RWPE2 (cell line): ENCODE measurements around the gene NUDT2.
A peak's percentile ranks its signal among the peaks of the same experiment; 100 is the strongest.

ENCODE experiments used
- ATAC-seq: fragments of 200-7000 bp; cut with Tn5 transposase; 3 replicates; pipeline ENCODE4 v1.9.1; 2021; ENCODE audit warnings: low read depth
- DNase-seq: peaks from one replicate; pipeline ENCODE4 v3.0.0-alpha.2; 2020; ENCODE audit warnings: low spot score
- H3K27ac ChIP-seq: fragments of 450-650 bp; 2 replicates; pipeline ENCODE4 v1.5.1; 2017; ENCODE audit warnings: mild to moderate bottlenecking; ENCODE audit not compliant: poor library complexity, severe bottlenecking
- H3K27me3 ChIP-seq: fragments of 250-450 bp; sonication (Bioruptor Pico); 2 replicates; pipeline ENCODE4 v1.5.1; 2021; ENCODE audit warnings: mild to moderate bottlenecking, moderate library complexity; ENCODE audit not compliant: insufficient read depth, poor library complexity, severe bottlenecking
- H3K36me3 ChIP-seq: fragments of 250-450 bp; sonication (Bioruptor Pico); 2 replicates; pipeline ENCODE4 v1.5.1; 2020; ENCODE audit warnings: low read depth, mild to moderate bottlenecking, moderate library complexity
- H3K4me1 ChIP-seq: fragments of 250-450 bp; sonication (Bioruptor Pico); 2 replicates; pipeline ENCODE4 v1.5.1; 2021; ENCODE audit warnings: mild to moderate bottlenecking, moderate library complexity; ENCODE audit not compliant: insufficient read depth, poor library complexity, severe bottlenecking
- H3K4me3 ChIP-seq: fragments of 250-450 bp; sonication (Bioruptor Pico); 2 replicates; pipeline ENCODE4 v1.5.1; 2021; ENCODE audit warnings: mild to moderate bottlenecking, moderate library complexity; ENCODE audit not compliant: severe bottlenecking
- H3K9me3 ChIP-seq: fragments of 250-450 bp; sonication (Bioruptor Pico); 2 replicates; pipeline ENCODE4 v1.5.1; 2021; ENCODE audit warnings: mild to moderate bottlenecking, moderate library complexity; ENCODE audit not compliant: severe bottlenecking
- TF ChIP-seq, protein P1 (sequence below): fragments of 450-650 bp; IDR thresholded peaks from one replicate; pipeline ENCODE4 v1.5.1; 2017; ENCODE audit warnings: mild to moderate bottlenecking, moderate library complexity; ENCODE audit not compliant: poor library complexity, severe bottlenecking

NUDT2 gene

DNA sequence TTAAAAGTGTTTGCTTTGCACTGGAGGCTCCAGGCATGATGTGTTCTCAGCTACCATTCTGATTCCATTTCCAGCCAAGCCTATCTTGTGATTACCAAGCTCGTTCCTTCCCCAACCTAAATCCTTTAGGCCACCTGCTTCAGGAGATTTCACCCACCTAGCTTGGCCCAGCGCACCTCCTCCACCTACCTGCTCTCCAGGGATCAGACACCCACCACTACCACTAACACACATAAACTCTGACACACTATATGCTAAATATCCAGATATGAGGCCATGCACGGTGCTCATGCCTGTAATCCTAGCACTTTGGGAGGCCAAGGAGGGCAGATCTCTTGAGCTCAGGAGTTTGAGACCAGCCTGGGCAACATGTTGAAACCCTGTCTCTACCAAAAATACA lies 45.0 kb downstream of the NUDT2 start:
- Histone ChIP-seq H3K4me1 (peaks cover 9% of the 10 kb centered on the region), H3K36me3 (peaks cover 9% of the 10 kb centered on the region), H3K4me3 (no peak overlapping the region), H3K27ac (no peak overlapping the region), H3K27me3 (no peaks in the 10 kb centered on the region), H3K9me3 (no peaks in the 10 kb centered on the region)
- DNase-seq, result no peak
- ATAC-seq, result no peak
- TF ChIP-seq, protein P1, sequence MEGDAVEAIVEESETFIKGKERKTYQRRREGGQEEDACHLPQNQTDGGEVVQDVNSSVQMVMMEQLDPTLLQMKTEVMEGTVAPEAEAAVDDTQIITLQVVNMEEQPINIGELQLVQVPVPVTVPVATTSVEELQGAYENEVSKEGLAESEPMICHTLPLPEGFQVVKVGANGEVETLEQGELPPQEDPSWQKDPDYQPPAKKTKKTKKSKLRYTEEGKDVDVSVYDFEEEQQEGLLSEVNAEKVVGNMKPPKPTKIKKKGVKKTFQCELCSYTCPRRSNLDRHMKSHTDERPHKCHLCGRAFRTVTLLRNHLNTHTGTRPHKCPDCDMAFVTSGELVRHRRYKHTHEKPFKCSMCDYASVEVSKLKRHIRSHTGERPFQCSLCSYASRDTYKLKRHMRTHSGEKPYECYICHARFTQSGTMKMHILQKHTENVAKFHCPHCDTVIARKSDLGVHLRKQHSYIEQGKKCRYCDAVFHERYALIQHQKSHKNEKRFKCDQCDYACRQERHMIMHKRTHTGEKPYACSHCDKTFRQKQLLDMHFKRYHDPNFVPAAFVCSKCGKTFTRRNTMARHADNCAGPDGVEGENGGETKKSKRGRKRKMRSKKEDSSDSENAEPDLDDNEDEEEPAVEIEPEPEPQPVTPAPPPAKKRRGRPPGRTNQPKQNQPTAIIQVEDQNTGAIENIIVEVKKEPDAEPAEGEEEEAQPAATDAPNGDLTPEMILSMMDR, result no peak

DNA sequence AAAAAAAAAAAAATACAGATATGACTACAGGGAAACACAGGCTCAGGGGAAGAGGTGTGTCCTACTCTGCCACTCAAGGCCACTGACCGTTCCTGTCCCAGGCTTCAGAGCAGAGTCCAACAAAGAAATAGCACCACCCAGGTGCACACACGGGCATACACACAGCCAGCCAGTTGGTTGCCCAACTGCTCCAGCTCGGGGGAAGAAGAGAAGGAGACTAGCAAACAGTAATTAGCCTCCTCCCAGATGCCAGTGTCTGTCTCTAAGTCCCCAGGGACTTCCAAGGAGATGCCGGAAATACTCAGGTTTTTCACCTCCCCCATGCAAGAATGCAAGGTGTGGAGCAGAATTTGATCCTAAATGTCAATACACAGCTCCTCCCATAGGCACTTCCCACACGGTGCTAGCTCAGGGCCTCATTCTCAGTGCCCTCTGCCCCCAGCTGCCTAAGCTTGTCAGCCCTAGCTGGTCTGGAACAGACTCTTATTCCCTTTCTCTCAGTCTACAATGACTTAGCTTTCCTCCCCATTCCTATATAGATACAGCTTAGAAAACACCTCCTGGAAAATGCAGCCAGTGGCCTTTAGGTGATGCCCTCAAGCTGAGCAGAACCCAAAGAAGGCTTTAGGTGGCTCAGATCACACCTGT lies 45.7 kb downstream of the NUDT2 start:
- H3K27me3 ChIP-seq, result no peaks in the 10 kb centered on the region
- peak overlapping the region; percentile 43 for H3K27ac ChIP-seq
- peaks cover 9% of the 10 kb centered on the region for H3K4me1 ChIP-seq
- TF ChIP-seq, protein P1, result no peak
- ATAC-seq (no peak), DNase-seq (no peak)
- peaks cover 9% of the 10 kb centered on the region for H3K36me3 ChIP-seq
- H3K4me3 ChIP-seq, result no peak overlapping the region
- no peaks in the 10 kb centered on the region for H3K9me3 ChIP-seq

DNA sequence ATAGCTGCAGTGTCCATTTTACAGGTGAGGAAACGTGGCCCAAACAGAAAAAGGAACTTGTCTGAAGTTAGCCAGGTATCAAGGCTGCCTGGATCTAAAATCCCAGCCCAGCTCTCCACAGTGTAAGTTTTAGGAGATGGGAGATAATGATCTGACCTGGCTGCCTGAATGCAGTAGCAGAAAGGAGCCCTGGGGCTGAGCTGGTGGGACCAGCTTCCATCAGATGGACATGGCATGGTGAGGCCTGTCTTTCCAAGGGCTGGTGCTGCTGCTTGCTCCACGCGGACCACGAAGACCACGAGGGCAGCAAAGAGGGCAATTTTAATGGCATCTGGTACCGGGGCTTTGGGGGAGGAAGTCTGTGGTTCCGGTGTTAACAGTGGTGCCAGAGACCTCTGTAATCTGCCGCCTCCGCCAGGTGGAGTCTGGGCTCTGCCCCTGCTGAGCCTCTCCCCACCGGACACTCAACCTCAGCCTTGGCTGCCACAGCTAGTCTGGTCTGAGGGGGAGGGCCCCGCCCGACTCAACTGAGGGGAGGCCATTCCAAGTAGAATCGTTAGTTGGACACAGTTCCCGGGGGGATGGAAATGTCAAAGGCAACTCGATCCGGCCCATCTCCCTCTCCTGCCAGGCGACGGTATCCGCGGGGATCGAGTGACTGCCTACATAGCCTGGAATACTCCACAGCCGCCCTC lies 46.7 kb downstream of the NUDT2 start:
- H3K9me3 ChIP-seq, result no peaks in the 10 kb centered on the region
- H3K4me1 ChIP-seq, result peaks cover 14% of the 10 kb centered on the region
- ATAC-seq, result peak; percentile 41
- TF ChIP-seq, protein P1, result peak; percentile 52
- H3K27me3 ChIP-seq, result no peaks in the 10 kb centered on the region
- H3K27ac ChIP-seq, result peak overlapping the region; percentile 43
- peak overlapping the region; percentile 52 for H3K4me3 ChIP-seq
- peaks cover 9% of the 10 kb centered on the region for H3K36me3 ChIP-seq
- no peak for DNase-seq

DNA sequence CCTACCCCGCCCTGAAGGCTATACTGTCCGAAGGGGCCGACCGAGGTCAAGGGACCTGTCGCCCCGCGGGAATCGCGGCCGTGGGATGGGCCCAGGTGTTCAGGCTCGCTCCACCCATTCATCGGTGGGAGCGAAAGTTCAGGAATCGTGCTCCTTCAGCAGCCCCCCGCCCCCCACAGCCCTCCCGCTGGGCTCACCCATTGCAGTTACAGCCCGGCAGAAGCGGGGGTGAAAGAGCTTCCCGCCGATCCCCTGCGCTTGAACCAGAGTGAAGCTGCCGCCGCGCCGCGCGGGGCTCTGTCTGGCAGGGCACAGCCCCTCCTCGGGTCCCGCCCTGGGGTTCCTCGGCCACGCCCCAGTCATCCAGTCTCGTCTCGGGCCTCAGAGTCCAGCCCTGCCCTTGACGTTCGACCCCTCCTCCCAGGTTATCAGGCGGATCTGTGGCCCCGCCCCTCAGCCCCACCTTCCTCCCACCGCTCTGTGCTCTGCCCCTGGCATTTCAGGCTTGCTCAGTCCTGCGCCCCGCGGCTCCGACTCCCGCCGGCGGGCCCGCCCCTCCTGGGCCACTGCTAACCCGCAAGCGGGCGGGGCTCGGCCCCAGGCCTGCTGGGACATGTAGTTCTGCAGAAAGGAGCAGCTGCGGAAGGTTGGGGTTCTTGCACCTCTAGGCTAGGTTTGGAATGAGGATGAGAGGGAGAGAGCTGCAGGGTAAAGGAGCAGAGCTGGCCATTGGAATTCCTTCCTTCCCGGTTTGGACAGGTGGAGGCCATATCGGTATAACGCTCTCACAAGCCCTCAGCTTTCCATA lies 47.4 kb downstream of the NUDT2 start, which contains the start of gene MYORG:
Gene MYORG (minus strand): TSS at position 303 of the 808 bp plus-strand sequence. CDS start 3,955 bp downstream, outside the sequence.
- Histone ChIP-seq H3K27ac (peak within 1 kb of the TSS; percentile 43), H3K36me3 (peaks cover 1% of the 10 kb centered on the region; the same call in 1 of the 2 replicates), H3K27me3 (no peaks in the 10 kb centered on the region), H3K4me1 (peaks cover 14% of the 10 kb centered on the region), H3K9me3 (no peaks in the 10 kb centered on the region), H3K4me3 (peak within 1 kb of the TSS; percentile 52)
- peak; percentile 80 for ATAC-seq
- peak; percentile 98 for DNase-seq
- TF ChIP-seq, protein P1, result peak; percentile 0
